ENCODE measurements around the gene MYH9. TPM values are rescaled to one million over a fixed set of nuclear protein-coding genes. Genes with fewer than 3 reads are reported as not detected.

MYH9 gene
- total RNA-seq, result 149 and 188 TPM in 2 replicates
- polyA plus RNA-seq, result 125 and 140 TPM in 2 replicates

DNA sequence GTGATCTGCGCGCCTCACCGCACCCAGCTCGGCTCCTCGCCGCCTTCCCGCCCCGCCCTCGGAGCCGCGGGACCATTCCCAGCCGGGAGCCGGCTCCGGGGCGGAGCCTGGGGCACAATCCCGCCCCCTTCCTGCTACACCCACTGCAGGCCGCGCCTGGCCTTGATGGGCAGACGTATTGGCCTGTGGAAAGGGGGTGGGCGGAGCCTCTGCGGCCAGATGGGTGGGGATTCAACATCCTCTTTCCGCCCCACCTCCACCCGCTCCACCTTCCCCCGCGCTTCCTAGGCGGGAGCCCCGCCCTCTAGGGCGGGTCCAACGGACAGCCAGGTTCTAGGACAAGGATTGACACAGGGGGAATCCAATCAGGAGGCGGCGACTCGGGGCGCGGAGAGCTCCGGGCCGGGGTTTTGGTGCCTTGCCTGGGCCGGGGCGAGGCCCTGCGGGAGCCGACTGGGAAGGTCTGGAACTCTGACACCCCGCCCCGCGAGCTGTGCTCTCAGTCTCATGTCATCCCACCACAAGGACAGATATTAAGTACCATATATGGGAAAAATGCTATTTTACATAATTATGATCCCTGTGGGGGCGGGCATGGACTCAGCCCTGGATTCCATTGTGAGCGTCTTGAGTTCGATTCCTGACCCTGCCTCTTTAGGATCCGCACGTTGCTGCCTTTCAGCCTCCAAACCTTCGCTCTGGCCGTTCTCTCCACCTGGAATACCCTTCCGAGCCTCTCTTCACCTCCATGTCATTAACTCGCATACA lies at the start of gene MYH9:
MYH9 (minus strand) TSS at position 9 of the 768 bp plus-strand sequence. CDS start 38,731 bp downstream, outside the sequence.
- H3K36me3 ChIP-seq (replicated peaks; ENCODE audit: insufficient read depth, low read depth), result no peaks in the 10 kb centered on the region
- H3K4me2 ChIP-seq, result peak within 1 kb of the TSS; percentile 95
- WGBS (ENCODE audit: low lambda C conversion rate, missing lambda C conversion rate), result 5% methylated on average over 32 of the region's 52 CpGs
- H3K4me1 ChIP-seq (ENCODE audit: insufficient read depth), result peaks cover 15% of the 10 kb centered on the region
- peak within 1 kb of the TSS; percentile 87 for H3K27ac ChIP-seq
- peak within 1 kb of the TSS; percentile 53 for H2AFZ ChIP-seq
- H3K79me2 ChIP-seq, result peaks cover 43% of the 10 kb centered on the region
- H4K20me1 ChIP-seq (ENCODE audit: insufficient read depth, poor library complexity, severe bottlenecking), result peaks cover 35% of the 10 kb centered on the region
- H3K27me3 ChIP-seq, result no peaks in the 10 kb centered on the region
- H3K4me3 ChIP-seq, result peak within 1 kb of the TSS; percentile 50
- no peak for TF ChIP-seq EZH2phosphoT487 (IDR thresholded peaks at IDR 0.05; ENCODE audit: low read depth, severe bottlenecking, unreplicated experiment)
- TF ChIP-seq, protein P1, sequence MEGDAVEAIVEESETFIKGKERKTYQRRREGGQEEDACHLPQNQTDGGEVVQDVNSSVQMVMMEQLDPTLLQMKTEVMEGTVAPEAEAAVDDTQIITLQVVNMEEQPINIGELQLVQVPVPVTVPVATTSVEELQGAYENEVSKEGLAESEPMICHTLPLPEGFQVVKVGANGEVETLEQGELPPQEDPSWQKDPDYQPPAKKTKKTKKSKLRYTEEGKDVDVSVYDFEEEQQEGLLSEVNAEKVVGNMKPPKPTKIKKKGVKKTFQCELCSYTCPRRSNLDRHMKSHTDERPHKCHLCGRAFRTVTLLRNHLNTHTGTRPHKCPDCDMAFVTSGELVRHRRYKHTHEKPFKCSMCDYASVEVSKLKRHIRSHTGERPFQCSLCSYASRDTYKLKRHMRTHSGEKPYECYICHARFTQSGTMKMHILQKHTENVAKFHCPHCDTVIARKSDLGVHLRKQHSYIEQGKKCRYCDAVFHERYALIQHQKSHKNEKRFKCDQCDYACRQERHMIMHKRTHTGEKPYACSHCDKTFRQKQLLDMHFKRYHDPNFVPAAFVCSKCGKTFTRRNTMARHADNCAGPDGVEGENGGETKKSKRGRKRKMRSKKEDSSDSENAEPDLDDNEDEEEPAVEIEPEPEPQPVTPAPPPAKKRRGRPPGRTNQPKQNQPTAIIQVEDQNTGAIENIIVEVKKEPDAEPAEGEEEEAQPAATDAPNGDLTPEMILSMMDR (IDR thresholded peaks at IDR 0.05; ENCODE audit: poor library complexity), result no peak
- TF ChIP-seq EZH2 (IDR thresholded peaks at IDR 0.05; ENCODE audit: borderline replicate concordance), result no peak
- H3K9me2 ChIP-seq (replicated peaks; ENCODE audit: insufficient read depth), result no peaks in the 10 kb centered on the region
- no peaks in the 10 kb centered on the region for H3K9me3 ChIP-seq (ENCODE audit: low read depth)
- DNase-seq (ENCODE audit: low spot score), result peak; percentile 100

DNA sequence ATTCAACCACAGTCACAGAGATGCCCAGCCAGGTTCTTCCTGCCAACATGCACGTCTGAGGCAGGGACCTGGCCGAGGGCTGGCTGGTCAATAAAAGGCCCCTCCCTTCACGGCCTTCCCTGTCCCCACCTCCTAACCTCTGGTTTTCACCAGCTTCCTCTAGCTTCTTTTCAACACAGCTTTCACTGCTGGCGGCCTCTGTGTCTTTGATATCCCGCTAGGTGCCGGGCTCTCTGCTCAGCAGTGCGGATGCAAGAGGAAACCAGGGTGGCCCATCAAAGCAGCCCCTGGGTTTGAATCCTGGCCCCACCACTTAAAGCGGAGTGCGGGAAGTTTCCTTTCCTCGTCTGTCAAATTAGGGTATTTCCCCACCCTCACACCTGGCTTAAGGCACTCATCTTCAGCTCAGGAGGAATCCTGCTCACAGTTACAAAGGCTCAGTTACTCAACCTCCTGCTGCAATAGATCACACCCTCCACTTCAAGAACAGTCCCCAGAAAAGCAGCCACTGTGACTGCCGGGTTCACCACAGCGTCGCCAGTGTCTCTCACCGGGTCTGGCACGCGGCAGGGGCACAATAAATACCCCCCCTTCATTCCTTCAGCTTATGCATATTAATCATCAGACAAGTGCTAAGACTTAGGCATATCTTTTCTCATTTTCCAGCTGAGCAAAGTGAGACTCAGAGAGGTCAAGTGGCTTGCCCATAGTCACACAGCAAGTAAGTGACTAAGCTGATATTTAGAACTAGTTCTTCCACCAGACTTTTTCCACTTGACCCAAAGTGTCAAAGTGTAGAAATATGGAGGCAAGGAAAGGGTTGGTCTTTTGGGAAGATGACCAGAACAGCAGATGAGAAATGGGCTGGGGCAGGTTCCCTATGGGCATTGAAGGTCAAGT lies 48.0 kb upstream of the MYH9 start:
- 42% methylated on average over 16 of the region's 16 CpGs for WGBS (ENCODE audit: low lambda C conversion rate, missing lambda C conversion rate)
- Histone ChIP-seq H3K9me2 (replicated peaks; ENCODE audit: insufficient read depth) (no peaks in the 10 kb centered on the region), H3K9me3 (ENCODE audit: low read depth) (no peaks in the 10 kb centered on the region), H3K4me1 (ENCODE audit: insufficient read depth) (peaks cover 36% of the 10 kb centered on the region), H3K79me2 (no peaks in the 10 kb centered on the region), H3K27me3 (no peaks in the 10 kb centered on the region), H4K20me1 (ENCODE audit: insufficient read depth, poor library complexity, severe bottlenecking) (no peaks in the 10 kb centered on the region), H2AFZ (no peak overlapping the region), H3K4me2 (peak overlapping the region; percentile 35), H3K4me3 (no peak overlapping the region), H3K27ac (peak overlapping the region; percentile 93), H3K36me3 (replicated peaks; ENCODE audit: insufficient read depth, low read depth) (no peaks in the 10 kb centered on the region)
- DNase-seq (ENCODE audit: low spot score), result peak; percentile 69
- TF ChIP-seq EZH2 (IDR thresholded peaks at IDR 0.05; ENCODE audit: borderline replicate concordance) (no peak), EZH2phosphoT487 (IDR thresholded peaks at IDR 0.05; ENCODE audit: low read depth, severe bottlenecking, unreplicated experiment) (no peak)
- TF ChIP-seq, protein P1 (IDR thresholded peaks at IDR 0.05; ENCODE audit: poor library complexity), result no peak

DNA sequence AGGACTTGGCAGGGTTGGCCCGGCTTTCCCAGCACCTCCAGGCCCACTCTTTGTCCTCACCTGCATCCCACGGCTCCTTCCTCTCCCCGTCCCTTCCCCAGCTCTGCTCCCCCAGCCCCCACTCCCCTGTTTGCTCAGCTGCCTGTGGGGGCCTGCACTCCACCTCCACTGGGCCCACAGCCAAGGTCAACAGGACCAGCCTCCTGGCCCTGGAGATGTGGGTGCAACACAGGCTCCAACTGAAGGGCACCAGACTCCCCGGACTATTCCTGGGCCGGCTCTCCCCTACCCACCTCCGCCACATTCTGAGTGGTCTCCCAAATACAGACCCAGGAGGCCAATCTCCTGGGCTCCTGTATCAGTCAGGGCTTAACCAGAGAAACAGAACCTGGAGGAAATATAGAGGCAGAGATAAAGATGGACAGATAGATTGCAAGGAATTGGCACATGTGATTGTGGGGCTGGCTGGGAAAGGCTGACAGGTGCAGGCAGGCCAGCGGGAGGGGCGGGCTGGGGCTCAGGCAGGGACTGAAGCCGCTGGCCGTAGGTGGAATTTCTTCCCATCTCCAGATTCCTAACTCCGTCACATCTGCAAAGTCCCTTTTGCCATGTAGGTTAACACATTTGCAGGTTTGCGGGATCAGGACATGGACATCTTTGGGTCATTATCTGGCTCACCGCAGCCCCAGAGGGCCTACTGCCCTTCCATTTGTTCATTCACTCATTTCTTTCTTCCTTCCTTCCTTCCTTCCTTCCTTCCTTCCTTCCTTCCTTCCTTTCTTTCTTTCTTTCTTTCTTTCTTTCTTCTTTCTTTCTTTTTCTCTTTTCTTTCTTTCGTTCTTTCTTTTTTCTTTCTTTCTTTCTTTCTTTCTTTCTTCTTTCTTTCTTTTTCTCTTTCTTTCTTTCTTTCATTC lies 45.8 kb upstream of the MYH9 start:
- Histone ChIP-seq H3K4me3 (no peak overlapping the region), H3K79me2 (no peaks in the 10 kb centered on the region), H3K27me3 (no peaks in the 10 kb centered on the region), H3K9me2 (replicated peaks; ENCODE audit: insufficient read depth) (no peaks in the 10 kb centered on the region), H4K20me1 (ENCODE audit: insufficient read depth, poor library complexity, severe bottlenecking) (no peaks in the 10 kb centered on the region), H3K27ac (peak overlapping the region; percentile 93), H3K9me3 (ENCODE audit: low read depth) (no peaks in the 10 kb centered on the region), H3K36me3 (replicated peaks; ENCODE audit: insufficient read depth, low read depth) (no peaks in the 10 kb centered on the region), H3K4me1 (ENCODE audit: insufficient read depth) (peaks cover 33% of the 10 kb centered on the region), H3K4me2 (peak overlapping the region; percentile 4), H2AFZ (no peak overlapping the region)
- TF ChIP-seq, protein P1 (IDR thresholded peaks at IDR 0.05; ENCODE audit: poor library complexity), result no peak
- TF ChIP-seq EZH2phosphoT487 (IDR thresholded peaks at IDR 0.05; ENCODE audit: low read depth, severe bottlenecking, unreplicated experiment) (no peak), EZH2 (IDR thresholded peaks at IDR 0.05; ENCODE audit: borderline replicate concordance) (no peak)
- DNase-seq (ENCODE audit: low spot score), result no peak
- WGBS (ENCODE audit: low lambda C conversion rate, missing lambda C conversion rate), result 59% methylated on average over 12 of the region's 14 CpGs

Data from hepatocyte (in vitro differentiated cells).